Esophagus muscularis mucosa (tissue), 4 donors: ENCODE data around the gene CLIC1. TPM values are rescaled to one million over a fixed set of nuclear protein-coding genes. Genes with fewer than 3 reads are reported as not detected.

Experiments used
- DNase-seq: peaks from one replicate; pipeline ENCODE4 v3.0.0-alpha.2; 2017; ENCODE audit errors: extremely low spot score
- H3K27ac ChIP-seq, 4 donors: fragments of 200-600 bp; sonication (generic); replicated peaks in 1 of 4; 1 replicate in 3 of 4; 2 replicates in 1 of 4; pipeline ENCODE4 v1.5.1; 2016 to 2019; ENCODE audit warnings: mild to moderate bottlenecking in 1 of 4
- H3K27me3 ChIP-seq, 4 donors: fragments of 200-600 bp; sonication (generic); one replicate each; pipeline versions ENCODE4 v1.5.1 to v1.6.0; 2016 to 2019
- H3K36me3 ChIP-seq, 4 donors: fragments of 200-600 bp; sonication (generic); one replicate each; pipeline ENCODE4 v1.5.1; 2016 to 2019
- H3K4me1 ChIP-seq, 4 donors: fragments of 200-600 bp; sonication (generic); one replicate each; pipeline ENCODE4 v1.5.1; 2016 to 2019
- H3K4me3 ChIP-seq, 4 donors: fragments of 200-600 bp; sonication (generic); 1 replicate in 2 of 4; 2 replicates in 2 of 4; pipeline ENCODE4 v1.5.1; 2016 to 2019; ENCODE audit warnings: mild to moderate bottlenecking in 4 of 4, moderate library complexity in 1 of 4
- H3K9me3 ChIP-seq, 4 donors: fragments of 200-600 bp; sonication (generic); 1 replicate in 3 of 4; 2 replicates in 1 of 4; pipeline ENCODE4 v1.5.1; 2016 to 2019
- CTCF ChIP-seq, 3 experiments: fragments of 200-600 bp in 2 of 3; fragments of 450-650 bp in 1 of 3; sonication (generic) in 2 of 3; IDR thresholded peaks; one replicate each; pipeline ENCODE4 v1.5.1; 2017 to 2019; ENCODE audit warnings: antibody characterized with exemption in 3 of 3, mild to moderate bottlenecking in 2 of 3, moderate library complexity in 1 of 3
- EP300 ChIP-seq: sonication (generic); formaldehyde crosslinking; IDR thresholded peaks from one replicate; pipeline ENCODE4 v1.6.1; 2017; ENCODE audit warnings: antibody characterized with exemption
- POLR2A ChIP-seq: fragments of 450-650 bp; IDR thresholded peaks from one replicate; pipeline ENCODE4 v1.6.1; 2017; ENCODE audit warnings: antibody characterized with exemption, moderate library complexity, mild to moderate bottlenecking, low read depth
- POLR2AphosphoS5 ChIP-seq, 2 donors: sonication (generic); formaldehyde crosslinking; IDR thresholded peaks; one replicate each; pipeline ENCODE4 v1.6.1; 2017; ENCODE audit warnings: antibody characterized with exemption in 2 of 2
- WGBS: methylation state at CpG from one replicate; pipeline ENCODE4 v1.1.5; 2018; 5-methylcytosine and 5-hydroxymethylcytosine counted together
- intact Hi-C: fragments of 100-400 bp; cut with DNase I; formaldehyde crosslinking; loops from one replicate; pipeline ENCODE4 v1.15.1; 2023
- total RNA-seq, 4 donors: library from RNA; depleted of rRNA; stranded (reverse); fragments of >200 nt; gene quantifications; one replicate each; pipeline versions ENCODE4 v1.1.0 to v1.2.1, GENCODE V29; 2016

Gene CLIC1
- total RNA-seq, 4 donors from 2014 or later: 208 to 379 (median 290) TPM

DNA sequence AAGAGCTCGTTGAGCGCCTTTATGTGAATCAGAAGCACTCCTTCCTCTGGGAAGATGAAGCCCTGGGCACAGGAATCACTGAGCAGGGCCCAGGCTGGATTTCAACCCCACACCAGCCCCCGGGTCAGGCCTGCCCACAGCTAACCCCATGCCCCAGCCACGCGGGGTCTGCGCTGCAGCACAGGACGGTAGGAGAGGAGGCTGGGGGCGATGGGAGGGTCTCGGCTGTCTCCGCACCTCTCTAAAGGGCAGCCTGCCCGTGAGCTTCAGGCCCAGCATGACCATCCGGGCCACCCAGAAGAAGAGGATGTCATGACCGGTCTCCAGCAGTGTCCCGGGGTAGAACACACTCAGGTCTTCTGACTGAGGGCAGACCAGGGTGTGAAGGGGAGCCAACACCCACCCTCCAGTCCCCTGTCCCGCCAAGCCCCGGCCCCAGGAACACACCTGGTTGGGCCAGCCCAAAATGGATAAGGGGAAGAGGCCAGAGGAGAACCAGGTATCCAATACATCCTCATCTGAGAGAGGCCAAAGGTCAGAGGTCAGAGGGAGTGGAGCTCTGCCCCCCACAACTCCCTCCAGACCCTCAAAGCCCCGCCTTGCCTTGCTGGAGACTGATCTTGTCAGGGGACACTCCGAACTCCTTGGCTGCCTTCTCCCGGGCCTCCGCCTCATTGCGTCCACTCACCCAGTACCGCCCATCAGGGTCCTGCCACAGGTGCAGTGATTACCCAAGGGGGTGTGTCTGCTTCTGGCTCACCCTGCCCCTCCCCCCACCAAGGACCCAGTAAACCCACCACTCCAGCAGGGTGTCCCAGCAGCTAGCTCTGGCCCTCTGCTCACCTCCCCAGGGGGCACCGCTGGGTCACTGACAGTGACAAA is 45.2 kb upstream of the CLIC1 start:
- no peaks in the 10 kb centered on the region for H3K27me3 ChIP-seq
- H3K9me3 ChIP-seq: no peaks in the 10 kb centered on the region
- peaks cover 10 to 12% (median 12%) of the 10 kb centered on the region in 4 donors for H3K4me1 ChIP-seq
- peaks cover 48 to 88% (median 80%) of the 10 kb centered on the region in 4 donors for H3K36me3 ChIP-seq
- TF ChIP-seq POLR2AphosphoS5 (IDR thresholded peaks at IDR 0.05): no peak
- no peak for TF ChIP-seq CTCF (IDR thresholded peaks at IDR 0.05)
- TF ChIP-seq POLR2A: no peak
- no peak overlapping the region for H3K27ac ChIP-seq
- 90% methylated on average over 21 of the region's 23 CpGs for WGBS
- DNase-seq: no peak
- intact Hi-C loops: no loop called here
- no peak overlapping the region for H3K4me3 ChIP-seq

DNA sequence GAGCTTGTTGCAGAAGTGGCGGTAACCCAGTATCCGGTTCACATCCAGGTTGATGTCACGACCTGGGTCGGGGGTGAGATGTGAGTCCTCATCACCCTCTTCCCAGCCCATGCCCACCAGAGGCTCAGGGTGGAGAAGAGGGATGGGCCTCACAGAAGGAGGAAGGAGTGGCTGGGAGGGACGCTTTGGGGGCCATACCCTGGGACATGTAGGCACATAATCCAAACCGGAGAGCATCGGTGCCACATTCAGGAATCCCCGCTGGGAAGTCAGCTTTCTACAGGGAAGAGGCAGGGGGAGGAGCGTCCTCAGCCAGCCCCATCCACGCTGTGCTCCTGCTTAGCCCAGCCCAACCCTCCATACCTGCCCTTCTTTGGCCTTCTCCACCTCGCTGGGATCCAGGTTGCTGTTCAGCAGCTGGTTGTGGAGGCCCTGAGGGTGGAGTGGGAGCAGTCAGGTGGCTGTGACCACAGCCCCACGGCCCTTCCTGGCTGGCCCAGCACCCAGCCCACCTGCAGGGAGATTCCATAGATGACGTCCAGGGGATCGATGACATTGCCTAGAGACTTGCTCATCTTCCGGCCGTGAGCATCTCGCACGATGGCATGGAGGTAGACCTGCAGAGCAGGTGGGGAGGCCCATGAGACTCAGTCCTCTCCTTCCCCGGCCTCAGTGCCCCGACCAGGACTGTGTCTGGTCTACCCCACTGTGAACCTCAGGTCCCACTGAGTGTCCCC is 44.3 kb upstream of the CLIC1 start:
- no peaks in the 10 kb centered on the region for H3K27me3 ChIP-seq
- H3K9me3 ChIP-seq: no peaks in the 10 kb centered on the region
- H3K27ac ChIP-seq: no peak overlapping the region
- H3K4me1 ChIP-seq: peaks cover 10 to 16% (median 13%) of the 10 kb centered on the region in 4 donors
- intact Hi-C loops: no loop called here
- H3K4me3 ChIP-seq: no peak overlapping the region
- 78% methylated on average over 6 of the region's 20 CpGs for WGBS
- DNase-seq: no peak
- H3K36me3 ChIP-seq: peaks cover 48 to 80% (median 74%) of the 10 kb centered on the region in 4 donors
- TF ChIP-seq POLR2AphosphoS5 (IDR thresholded peaks at IDR 0.05) (no peak), EP300 (no peak), POLR2A (no peak), CTCF (IDR thresholded peaks at IDR 0.05) (no peak)

DNA sequence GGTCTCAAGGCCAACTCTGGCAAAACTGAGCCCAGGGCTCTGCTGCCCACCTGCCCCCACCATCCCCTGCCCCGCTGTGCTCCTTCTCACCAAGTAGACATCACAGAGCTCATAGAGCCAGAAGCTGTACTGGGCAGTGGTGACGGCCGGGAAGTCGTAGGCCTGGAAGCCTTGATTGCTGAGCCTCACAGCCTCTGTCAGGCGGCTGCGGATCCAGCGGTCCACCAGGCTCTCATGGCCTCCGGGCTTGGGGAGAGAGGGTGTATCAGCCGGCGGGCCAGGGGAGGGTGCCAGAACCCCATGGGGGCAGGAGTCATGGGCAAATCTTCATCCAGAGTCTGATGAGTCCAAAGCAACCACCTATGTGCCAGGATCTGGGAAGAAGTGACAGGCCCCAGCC is 43.6 kb upstream of the CLIC1 start:
- WGBS: 93% methylated on average over 3 of the region's 10 CpGs

More for the DNA sequence above, 43.6 kb upstream of the CLIC1 start:
- Histone ChIP-seq H3K36me3 (peaks cover 48 to 72% (median 66%) of the 10 kb centered on the region in 4 donors), H3K4me3 (no peak overlapping the region), H3K4me1 (peaks cover 10 to 16% (median 13%) of the 10 kb centered on the region in 4 donors), H3K27ac (no peak overlapping the region), H3K27me3 (no peaks in the 10 kb centered on the region), H3K9me3 (no peaks in the 10 kb centered on the region)
- TF ChIP-seq POLR2A (no peak), POLR2AphosphoS5 (IDR thresholded peaks at IDR 0.05) (no peak), CTCF (IDR thresholded peaks at IDR 0.05) (no peak), EP300 (no peak)
- intact Hi-C loops: no loop called here
- no peak for DNase-seq
